Panc1 (cell line): ENCODE results near the gene SLC22A23. TPM values are rescaled to one million over a fixed set of nuclear protein-coding genes. Genes with fewer than 3 reads are reported as not detected.

Source experiments
- ATAC-seq: fragments of 200-7000 bp; cut with Tn5 transposase; 2 replicates; pipeline ENCODE4 v1.9.1; 2020; ENCODE audit warnings: mild to moderate bottlenecking, moderate library complexity
- BruUV-seq: library from RNA; stranded (reverse); fragments of 400-500 nt; replicated peaks from 2 replicates; lab custom pipeline; 2021; lab: Mats Ljungman, UMichigan
- CTCF ChIA-PET: fragments of 300-600 bp; sonication (Branson Sonifier 250); formaldehyde crosslinking; loops from one replicate; lab custom pipeline; 2022; ENCODE audit warnings: antibody characterized with exemption; lab: Charles Lee
- POLR2A ChIA-PET: fragments of 300-600 bp; sonication (Branson Sonifier 250); formaldehyde crosslinking; loops from one replicate; lab custom pipeline; 2022; ENCODE audit warnings: antibody characterized with exemption; lab: Charles Lee
- DNase-seq: peaks from one replicate; pipeline ENCODE4 v3.0.0-alpha.2; 2010; ENCODE audit warnings: low read depth, low spot score
- H3K27ac ChIP-seq: 2 replicates; pipeline ENCODE4 v1.5.1; 2011; ENCODE audit warnings: mild to moderate bottlenecking, low read length, inconsistent platforms
- H3K27me3 ChIP-seq: fragments of 200-500 bp; sonication (Bioruptor generic); 2 replicates; pipeline ENCODE4 v1.6.0; 2014; ENCODE audit warnings: low read length, inconsistent platforms; ENCODE audit not compliant: control insufficient read depth, insufficient read depth
- H3K36me3 ChIP-seq: fragments of 200-500 bp; sonication (Bioruptor generic); 2 replicates; pipeline ENCODE4 v1.5.1; 2014; ENCODE audit warnings: inconsistent platforms, mild to moderate bottlenecking, low read length, moderate library complexity; ENCODE audit not compliant: control insufficient read depth, insufficient read depth
- H3K4me1 ChIP-seq: 2 replicates; pipeline ENCODE4 v1.5.1; 2011; ENCODE audit warnings: inconsistent platforms, mild to moderate bottlenecking, low read length, moderate library complexity; ENCODE audit not compliant: control insufficient read depth, insufficient read depth
- H3K4me3 ChIP-seq, 2 experiments: 2 replicates each; pipeline ENCODE4 v1.5.1; 2011 to 2012; ENCODE audit warnings: low read depth in 2 of 2, low read length in 2 of 2, mild to moderate bottlenecking in 2 of 2, inconsistent platforms in 1 of 2, moderate library complexity in 1 of 2
- H3K9me3 ChIP-seq: fragments of 200-500 bp; sonication (Bioruptor generic); 2 replicates; pipeline ENCODE4 v1.5.1; 2014; ENCODE audit warnings: low read depth, mild to moderate bottlenecking, inconsistent platforms, low read length, moderate library complexity; ENCODE audit not compliant: control insufficient read depth, insufficient read depth
- POLR2AphosphoS5 ChIP-seq: IDR thresholded peaks from 2 replicates; pipeline ENCODE4 v1.6.1; 2012; ENCODE audit warnings: mild to moderate bottlenecking, low read depth, low read length, moderate library complexity
- SIN3A ChIP-seq: IDR thresholded peaks from 2 replicates; pipeline ENCODE4 v1.6.1; 2012; ENCODE audit warnings: low read depth, mild to moderate bottlenecking, low read length, moderate library complexity, borderline replicate concordance; ENCODE audit not compliant: insufficient read depth
- TCF7L2 ChIP-seq: IDR thresholded peaks from 2 replicates; pipeline ENCODE4 v1.6.1; 2011; ENCODE audit warnings: mild to moderate bottlenecking, low read depth, low read length, inconsistent platforms
- in situ Hi-C: cut with HindIII; loops from 2 replicates; pipeline ENCODE4 v1.10.0; 2016; ENCODE audit warnings: low sequenced_read_pairs, low pct_unique_long_range_greater_than_20kb
- intact Hi-C: fragments of 100-400 bp; cut with micrococcal nuclease; formaldehyde crosslinking; loops from one replicate; pipeline ENCODE4 v1.10.0; 2022; ENCODE audit not compliant: unreplicated experiment
- total RNA-seq: library from RNA; stranded (reverse); gene quantifications from one replicate; pipeline ENCODE4 v1.2.1, GENCODE V29; 2021; ENCODE audit not compliant: unreplicated experiment
- TF ChIP-seq, protein P1 (sequence below): fragments of 450-650 bp; IDR thresholded peaks from 2 replicates; pipeline ENCODE4 v1.5.1; 2017; ENCODE audit warnings: mild to moderate bottlenecking
- TF ChIP-seq, protein P2 (sequence below), 2 experiments: IDR thresholded peaks; 2 replicates each; pipeline ENCODE4 v1.6.1; 2011 to 2012; ENCODE audit warnings: low read depth in 2 of 2, control low read depth in 1 of 2, low read length in 1 of 2, mild to moderate bottlenecking in 1 of 2, moderate library complexity in 1 of 2; ENCODE audit not compliant: insufficient read depth in 1 of 2

SLC22A23 gene
- total RNA-seq, 1 experiment from 2014 or later: 4.5 TPM

DNA sequence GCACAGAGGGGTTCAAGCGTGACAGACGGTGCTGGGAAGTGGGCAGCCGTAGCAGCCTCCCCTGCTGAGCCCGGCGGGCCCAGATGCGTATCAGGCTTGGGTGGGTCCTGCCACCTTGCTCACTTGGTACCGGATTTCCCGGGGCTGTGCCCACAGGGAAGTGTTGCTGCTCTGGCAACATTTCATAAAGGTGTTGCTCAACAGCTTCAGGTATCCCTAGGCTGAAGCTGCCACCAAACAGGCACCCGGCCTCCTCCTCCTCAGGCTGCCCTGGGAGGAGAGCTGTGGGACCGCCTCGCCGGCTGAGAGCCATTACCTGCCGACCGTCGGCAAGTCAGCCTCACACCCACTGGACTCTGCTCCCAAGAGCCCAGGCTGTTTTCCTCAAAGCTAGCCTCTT lies 186.6 kb downstream of the SLC22A23 start:
- no peak for ATAC-seq
- intact Hi-C loops: no loop called here
- in situ Hi-C loops: no loop called here
- POLR2A ChIA-PET: no interaction called here
- H3K27me3 ChIP-seq: no peaks in the 10 kb centered on the region
- no peak for DNase-seq
- H3K4me1 ChIP-seq: no peaks in the 10 kb centered on the region
- peaks cover 4% of the 10 kb centered on the region; the same call in 1 of the 2 replicates for H3K36me3 ChIP-seq
- TF ChIP-seq POLR2AphosphoS5: no peak
- no peak for TF ChIP-seq TCF7L2
- no peak for TF ChIP-seq SIN3A
- TF ChIP-seq, protein P1, sequence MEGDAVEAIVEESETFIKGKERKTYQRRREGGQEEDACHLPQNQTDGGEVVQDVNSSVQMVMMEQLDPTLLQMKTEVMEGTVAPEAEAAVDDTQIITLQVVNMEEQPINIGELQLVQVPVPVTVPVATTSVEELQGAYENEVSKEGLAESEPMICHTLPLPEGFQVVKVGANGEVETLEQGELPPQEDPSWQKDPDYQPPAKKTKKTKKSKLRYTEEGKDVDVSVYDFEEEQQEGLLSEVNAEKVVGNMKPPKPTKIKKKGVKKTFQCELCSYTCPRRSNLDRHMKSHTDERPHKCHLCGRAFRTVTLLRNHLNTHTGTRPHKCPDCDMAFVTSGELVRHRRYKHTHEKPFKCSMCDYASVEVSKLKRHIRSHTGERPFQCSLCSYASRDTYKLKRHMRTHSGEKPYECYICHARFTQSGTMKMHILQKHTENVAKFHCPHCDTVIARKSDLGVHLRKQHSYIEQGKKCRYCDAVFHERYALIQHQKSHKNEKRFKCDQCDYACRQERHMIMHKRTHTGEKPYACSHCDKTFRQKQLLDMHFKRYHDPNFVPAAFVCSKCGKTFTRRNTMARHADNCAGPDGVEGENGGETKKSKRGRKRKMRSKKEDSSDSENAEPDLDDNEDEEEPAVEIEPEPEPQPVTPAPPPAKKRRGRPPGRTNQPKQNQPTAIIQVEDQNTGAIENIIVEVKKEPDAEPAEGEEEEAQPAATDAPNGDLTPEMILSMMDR: no peak
- TF ChIP-seq, protein P2, sequence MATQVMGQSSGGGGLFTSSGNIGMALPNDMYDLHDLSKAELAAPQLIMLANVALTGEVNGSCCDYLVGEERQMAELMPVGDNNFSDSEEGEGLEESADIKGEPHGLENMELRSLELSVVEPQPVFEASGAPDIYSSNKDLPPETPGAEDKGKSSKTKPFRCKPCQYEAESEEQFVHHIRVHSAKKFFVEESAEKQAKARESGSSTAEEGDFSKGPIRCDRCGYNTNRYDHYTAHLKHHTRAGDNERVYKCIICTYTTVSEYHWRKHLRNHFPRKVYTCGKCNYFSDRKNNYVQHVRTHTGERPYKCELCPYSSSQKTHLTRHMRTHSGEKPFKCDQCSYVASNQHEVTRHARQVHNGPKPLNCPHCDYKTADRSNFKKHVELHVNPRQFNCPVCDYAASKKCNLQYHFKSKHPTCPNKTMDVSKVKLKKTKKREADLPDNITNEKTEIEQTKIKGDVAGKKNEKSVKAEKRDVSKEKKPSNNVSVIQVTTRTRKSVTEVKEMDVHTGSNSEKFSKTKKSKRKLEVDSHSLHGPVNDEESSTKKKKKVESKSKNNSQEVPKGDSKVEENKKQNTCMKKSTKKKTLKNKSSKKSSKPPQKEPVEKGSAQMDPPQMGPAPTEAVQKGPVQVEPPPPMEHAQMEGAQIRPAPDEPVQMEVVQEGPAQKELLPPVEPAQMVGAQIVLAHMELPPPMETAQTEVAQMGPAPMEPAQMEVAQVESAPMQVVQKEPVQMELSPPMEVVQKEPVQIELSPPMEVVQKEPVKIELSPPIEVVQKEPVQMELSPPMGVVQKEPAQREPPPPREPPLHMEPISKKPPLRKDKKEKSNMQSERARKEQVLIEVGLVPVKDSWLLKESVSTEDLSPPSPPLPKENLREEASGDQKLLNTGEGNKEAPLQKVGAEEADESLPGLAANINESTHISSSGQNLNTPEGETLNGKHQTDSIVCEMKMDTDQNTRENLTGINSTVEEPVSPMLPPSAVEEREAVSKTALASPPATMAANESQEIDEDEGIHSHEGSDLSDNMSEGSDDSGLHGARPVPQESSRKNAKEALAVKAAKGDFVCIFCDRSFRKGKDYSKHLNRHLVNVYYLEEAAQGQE (IDR thresholded peaks at IDR 0.05; ENCODE audit: insufficient read depth in 1 of 2, low read depth in 2 of 2, low read length in 1 of 2): no peak
- H3K9me3 ChIP-seq: no peaks in the 10 kb centered on the region
- H3K4me3 ChIP-seq: no peak overlapping the region
- CTCF ChIA-PET: no interaction called here
- no peak overlapping the region for H3K27ac ChIP-seq
- no TSS peak for BruUV-seq

DNA sequence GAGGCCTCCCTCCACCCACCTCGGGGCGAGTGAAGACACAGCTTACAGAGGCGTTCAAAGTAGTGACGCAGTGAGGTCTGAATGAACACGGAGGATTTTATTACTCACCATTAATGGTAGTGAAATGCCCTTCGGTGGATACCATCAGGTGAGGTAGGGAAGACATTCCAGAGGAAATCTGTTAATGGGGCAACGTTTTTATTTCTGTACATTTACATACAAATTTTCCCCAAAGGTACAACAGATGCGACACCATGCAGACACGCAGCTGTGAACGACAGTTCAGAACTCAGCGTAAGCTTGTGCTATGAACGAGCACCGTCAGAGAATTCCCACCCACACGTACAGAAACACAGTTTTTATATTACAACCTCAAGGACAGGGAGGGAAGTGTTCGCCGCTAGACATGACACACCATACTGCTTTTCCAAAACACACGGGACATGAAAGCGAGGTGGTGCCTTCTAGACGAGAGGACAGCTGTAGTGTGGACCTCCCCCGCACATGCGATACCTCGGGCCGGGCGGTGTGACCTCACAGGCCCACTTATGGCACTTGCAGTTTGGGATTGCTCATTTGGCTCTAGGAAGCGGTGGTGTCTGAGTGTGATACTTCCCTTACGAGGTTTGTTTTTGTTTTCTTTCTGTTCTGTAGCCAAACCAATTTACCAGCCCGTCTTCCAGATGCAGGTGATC lies 187.4 kb downstream of the SLC22A23 start:
- Histone ChIP-seq H3K36me3 (peaks cover 4% of the 10 kb centered on the region; the same call in 1 of the 2 replicates), H3K4me1 (no peaks in the 10 kb centered on the region), H3K4me3 (no peak overlapping the region), H3K27me3 (no peaks in the 10 kb centered on the region), H3K9me3 (no peaks in the 10 kb centered on the region), H3K27ac (no peak overlapping the region)
- in situ Hi-C loops (no loop called here), intact Hi-C loops (no loop called here)
- DNase-seq (no peak), ATAC-seq (no peak)
- ChIA-PET POLR2A (no interaction called here), CTCF (no interaction called here)
- TF ChIP-seq SIN3A (no peak), POLR2AphosphoS5 (no peak), TCF7L2 (no peak)
- TF ChIP-seq, protein P2 (IDR thresholded peaks at IDR 0.05; ENCODE audit: insufficient read depth in 1 of 2, low read depth in 2 of 2, low read length in 1 of 2): no peak
- TF ChIP-seq, protein P1: no peak
- no TSS peak for BruUV-seq
